Coronary artery (tissue), 2 donors: Measurements from ENCODE around the gene UBAC1.

Experiments used
- DNase-seq: peaks from one replicate; pipeline ENCODE4 v3.0.0-alpha.2; 2017; ENCODE audit warnings: low spot score
- H3K27ac ChIP-seq, 2 donors: fragments of 200-600 bp; sonication (generic); one replicate each; pipeline ENCODE4 v1.5.1; 2016 to 2019
- H3K4me3 ChIP-seq: fragments of 200-600 bp; sonication (generic); 2 replicates; pipeline ENCODE4 v1.5.1; 2016; ENCODE audit warnings: mild to moderate bottlenecking, moderate library complexity
- TF ChIP-seq, protein P1 (sequence below): fragments of 200-600 bp; sonication (generic); IDR thresholded peaks from one replicate; pipeline ENCODE4 v1.5.1; 2019; ENCODE audit warnings: antibody characterized with exemption

UBAC1 gene

DNA sequence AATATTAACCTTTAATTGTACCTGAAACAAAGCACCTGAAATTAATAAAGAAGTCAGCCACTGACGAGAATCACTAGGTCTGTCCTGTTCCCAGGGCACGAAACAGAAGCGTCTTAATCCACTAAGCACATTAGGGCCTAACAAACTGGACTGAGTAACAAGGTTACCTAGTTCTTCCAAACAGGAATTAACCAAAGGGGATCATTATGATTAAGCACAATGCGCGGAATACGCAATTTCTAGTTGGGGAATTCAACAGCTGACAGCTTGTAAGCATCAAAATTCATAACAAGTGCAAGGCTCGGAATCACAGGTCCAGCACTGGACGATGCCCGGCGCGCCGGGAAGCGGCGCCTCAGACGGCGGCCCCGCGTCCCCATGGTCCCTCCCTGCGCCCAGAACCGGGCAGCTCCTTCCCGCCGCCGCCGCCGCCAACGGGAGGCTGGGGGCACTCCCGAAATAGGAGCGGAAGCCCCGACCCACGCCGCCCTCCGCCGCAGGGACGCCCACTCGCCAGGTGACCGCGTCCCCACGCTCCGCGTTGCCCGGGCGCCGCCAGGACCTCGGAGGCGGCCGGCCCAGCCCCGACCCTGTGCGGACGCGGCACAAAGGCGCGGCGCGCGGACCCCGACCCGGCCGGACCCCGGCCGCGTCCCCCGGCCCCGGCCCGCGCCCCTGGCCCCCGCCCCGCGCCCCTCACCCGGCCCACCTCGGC lies 54.7 kb downstream of the UBAC1 start:
- DNase-seq = no peak
- TF ChIP-seq, protein P1, sequence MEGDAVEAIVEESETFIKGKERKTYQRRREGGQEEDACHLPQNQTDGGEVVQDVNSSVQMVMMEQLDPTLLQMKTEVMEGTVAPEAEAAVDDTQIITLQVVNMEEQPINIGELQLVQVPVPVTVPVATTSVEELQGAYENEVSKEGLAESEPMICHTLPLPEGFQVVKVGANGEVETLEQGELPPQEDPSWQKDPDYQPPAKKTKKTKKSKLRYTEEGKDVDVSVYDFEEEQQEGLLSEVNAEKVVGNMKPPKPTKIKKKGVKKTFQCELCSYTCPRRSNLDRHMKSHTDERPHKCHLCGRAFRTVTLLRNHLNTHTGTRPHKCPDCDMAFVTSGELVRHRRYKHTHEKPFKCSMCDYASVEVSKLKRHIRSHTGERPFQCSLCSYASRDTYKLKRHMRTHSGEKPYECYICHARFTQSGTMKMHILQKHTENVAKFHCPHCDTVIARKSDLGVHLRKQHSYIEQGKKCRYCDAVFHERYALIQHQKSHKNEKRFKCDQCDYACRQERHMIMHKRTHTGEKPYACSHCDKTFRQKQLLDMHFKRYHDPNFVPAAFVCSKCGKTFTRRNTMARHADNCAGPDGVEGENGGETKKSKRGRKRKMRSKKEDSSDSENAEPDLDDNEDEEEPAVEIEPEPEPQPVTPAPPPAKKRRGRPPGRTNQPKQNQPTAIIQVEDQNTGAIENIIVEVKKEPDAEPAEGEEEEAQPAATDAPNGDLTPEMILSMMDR = no peak
- Histone ChIP-seq H3K4me3 (peak overlapping the region; percentile 89), H3K27ac (peak overlapping the region; percentile 52 to 86)

DNA sequence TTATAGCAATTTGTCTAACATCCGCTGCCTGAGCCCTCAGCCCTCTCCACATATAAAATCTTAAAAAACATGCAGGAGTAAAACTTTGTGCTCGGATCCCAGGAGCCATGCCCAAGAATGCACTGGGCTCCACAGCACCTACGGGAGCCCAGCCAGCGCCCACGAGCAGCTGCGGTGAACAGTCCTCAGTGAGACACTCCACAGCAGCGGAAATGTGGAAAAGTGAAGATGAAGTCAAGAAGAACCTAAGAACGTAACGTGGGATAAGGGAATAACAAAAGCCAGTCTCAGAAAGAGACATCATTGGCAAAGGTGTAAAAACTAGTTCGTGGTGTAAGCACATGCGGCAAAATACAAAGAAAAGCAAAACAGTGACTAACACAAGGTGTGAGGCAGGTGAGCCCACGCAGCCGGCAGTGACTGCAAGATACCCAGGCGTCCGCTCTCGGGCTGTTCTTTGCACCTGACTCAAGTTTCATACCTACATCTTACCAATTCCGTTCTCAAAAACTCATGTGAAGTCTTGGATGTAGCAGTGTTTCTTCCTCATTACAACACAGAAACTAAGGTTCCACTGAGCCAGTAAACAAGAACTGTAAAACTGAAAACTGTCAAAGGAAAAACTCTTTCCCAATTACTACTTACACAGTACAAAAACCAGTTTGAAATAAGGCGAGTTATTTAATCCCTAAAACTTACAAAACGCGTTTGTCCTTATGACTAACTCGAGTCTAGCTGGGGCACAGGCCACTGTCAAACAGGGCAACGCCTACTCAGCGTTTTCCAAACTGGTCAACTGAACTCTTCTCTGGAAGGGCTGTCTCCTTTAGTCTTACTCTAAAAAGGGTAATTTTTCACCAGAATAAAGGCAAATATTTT lies 55.6 kb downstream of the UBAC1 start:
- TF ChIP-seq, protein P1 = no peak
- H3K27ac ChIP-seq = peak overlapping the region; percentile 52 to 86

DNA sequence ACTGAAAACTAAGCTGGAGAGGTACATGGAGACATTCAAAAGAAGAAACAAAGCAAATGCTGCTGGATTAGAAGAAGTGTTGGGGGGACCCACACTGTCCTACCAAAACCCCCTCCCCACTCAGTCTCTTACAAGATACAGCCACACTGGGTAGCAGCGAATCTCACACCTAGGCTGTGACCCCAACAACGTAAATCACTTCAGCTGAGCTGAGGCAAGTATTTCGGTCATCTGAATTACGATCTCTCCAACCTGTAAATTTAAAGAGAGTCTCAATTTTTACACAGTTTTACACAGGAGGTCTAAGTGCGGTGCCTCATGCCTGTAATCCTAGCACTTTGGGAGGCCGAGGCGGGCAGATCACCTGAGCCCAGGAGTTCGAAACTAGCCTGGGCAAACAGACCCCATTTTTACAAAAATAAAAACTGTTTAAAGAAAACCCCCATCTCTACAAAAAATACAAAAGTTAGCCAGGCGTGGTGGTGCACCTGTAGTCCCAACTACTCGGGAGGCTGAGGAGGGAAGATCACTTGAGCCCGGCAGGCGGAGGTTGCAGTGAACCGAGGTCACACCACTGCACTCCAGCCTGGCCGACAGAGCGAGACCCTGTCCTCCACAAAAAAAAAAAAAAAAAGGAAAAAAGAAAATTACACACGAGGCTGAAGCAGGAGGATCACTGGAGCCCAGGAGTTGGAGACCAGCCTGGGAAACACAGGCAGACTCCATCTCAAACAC lies 57.2 kb downstream of the UBAC1 start:
- TF ChIP-seq, protein P1 = no peak
- no peak overlapping the region for H3K4me3 ChIP-seq
- H3K27ac ChIP-seq = no peak overlapping the region
- DNase-seq = no peak

More for the DNA sequence above, 55.6 kb downstream of the UBAC1 start:
- H3K4me3 ChIP-seq = peak overlapping the region; percentile 89
- DNase-seq = no peak

DNA sequence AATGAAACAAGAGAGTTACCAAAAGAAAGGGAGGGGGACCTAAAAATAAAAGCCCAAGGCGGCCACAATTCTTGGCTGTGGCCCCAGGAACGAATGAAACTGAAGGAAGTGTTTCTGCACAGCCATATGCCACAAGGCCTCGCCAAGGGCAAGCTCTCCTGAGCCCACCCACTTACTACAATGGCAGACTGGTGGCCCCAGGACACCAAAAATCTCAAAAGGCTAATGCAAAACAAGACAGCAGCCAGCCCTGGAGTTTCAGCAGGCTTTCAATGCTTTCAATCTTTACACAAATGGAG lies 57.9 kb downstream of the UBAC1 start:
- no peak for DNase-seq
- TF ChIP-seq, protein P1 = no peak
- H3K4me3 ChIP-seq = no peak overlapping the region
- no peak overlapping the region for H3K27ac ChIP-seq

DNA sequence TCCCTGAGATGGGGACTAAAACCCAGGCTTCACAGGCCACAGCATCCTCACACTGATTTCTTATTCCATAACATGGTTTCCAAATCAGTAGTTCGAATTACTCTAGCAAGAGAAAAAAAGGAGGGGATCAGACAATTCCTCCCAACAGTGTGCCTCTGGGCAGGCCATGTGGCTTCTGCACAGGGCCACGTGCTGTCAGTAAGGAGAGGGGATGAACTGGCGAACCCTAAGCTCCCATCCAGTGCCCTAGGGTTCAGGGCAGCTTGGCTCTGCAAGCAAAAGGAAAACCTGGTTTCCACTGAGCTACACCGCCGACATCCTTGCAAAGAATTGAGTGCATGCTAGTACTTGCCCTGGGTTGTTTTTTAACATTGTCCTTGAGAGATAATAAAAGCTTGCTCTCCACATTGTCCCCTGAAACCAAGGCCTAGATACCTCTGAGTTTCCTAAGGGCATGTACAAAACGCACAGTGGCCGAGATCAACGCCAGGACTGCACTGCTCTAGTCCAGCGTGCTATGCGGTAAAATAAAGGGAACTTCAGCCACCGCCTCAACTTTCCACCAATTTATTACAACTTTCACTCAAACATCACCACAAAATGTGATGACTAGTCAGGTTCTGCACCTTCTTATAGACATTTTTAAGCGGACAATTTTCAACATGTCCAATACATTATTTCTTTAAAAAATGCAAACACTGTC lies 58.4 kb downstream of the UBAC1 start:
- Histone ChIP-seq H3K27ac (no peak overlapping the region), H3K4me3 (no peak overlapping the region)
- no peak for DNase-seq
- TF ChIP-seq, protein P1 = no peak

DNA sequence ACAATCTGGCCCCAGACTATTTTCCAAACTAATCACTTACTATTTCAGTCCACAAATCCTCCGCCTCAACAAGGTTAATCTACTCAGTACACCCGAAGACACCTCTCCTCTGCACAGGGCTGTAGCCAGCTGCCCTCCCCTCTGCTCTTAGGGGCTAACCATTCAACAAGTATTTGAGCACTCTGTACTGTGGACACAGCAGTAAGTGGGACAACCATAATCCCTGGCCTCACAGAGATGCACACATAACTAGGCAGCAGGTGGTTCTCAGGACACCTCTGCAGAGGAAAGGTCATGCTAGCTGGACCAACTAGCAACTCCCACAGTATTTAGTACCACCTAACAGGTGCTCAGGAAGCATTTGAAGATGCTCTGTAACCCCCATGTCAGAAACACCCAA lies 59.3 kb downstream of the UBAC1 start:
- DNase-seq = no peak
- Histone ChIP-seq H3K27ac (no peak overlapping the region), H3K4me3 (no peak overlapping the region)
- TF ChIP-seq, protein P1 = no peak
